GM12872 (cell line): ENCODE measurements around the gene SH3TC1.

Experiments used
- TF ChIP-seq, protein P1 (sequence below): IDR thresholded peaks from 3 replicates; pipeline ENCODE4 v1.5.1; 2011; ENCODE audit warnings: low read depth, mild to moderate bottlenecking, low read length, moderate library complexity; ENCODE audit not compliant: insufficient read depth

SH3TC1 gene

DNA sequence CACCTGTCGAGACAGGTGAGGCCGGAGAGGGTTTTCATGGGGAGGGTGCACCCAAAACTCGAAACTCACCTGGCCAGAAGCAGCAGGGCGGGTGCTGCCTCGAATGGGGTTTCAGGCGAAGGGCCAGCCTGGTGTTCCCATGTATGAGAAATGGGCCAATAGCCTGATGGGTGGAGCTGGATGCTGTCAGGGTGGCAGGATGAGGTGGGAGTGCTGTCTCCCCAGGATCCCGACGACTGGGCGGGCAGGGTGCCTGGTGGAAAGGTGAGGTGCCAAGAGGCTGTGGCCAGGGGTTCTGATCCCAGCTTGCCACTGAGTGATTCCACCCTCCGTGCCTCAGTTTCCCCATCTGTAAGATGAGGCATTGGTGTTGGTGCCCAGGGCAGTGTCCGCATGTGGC is 16.8 kb upstream of the SH3TC1 start:
- TF ChIP-seq, protein P1, sequence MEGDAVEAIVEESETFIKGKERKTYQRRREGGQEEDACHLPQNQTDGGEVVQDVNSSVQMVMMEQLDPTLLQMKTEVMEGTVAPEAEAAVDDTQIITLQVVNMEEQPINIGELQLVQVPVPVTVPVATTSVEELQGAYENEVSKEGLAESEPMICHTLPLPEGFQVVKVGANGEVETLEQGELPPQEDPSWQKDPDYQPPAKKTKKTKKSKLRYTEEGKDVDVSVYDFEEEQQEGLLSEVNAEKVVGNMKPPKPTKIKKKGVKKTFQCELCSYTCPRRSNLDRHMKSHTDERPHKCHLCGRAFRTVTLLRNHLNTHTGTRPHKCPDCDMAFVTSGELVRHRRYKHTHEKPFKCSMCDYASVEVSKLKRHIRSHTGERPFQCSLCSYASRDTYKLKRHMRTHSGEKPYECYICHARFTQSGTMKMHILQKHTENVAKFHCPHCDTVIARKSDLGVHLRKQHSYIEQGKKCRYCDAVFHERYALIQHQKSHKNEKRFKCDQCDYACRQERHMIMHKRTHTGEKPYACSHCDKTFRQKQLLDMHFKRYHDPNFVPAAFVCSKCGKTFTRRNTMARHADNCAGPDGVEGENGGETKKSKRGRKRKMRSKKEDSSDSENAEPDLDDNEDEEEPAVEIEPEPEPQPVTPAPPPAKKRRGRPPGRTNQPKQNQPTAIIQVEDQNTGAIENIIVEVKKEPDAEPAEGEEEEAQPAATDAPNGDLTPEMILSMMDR, result no peak

DNA sequence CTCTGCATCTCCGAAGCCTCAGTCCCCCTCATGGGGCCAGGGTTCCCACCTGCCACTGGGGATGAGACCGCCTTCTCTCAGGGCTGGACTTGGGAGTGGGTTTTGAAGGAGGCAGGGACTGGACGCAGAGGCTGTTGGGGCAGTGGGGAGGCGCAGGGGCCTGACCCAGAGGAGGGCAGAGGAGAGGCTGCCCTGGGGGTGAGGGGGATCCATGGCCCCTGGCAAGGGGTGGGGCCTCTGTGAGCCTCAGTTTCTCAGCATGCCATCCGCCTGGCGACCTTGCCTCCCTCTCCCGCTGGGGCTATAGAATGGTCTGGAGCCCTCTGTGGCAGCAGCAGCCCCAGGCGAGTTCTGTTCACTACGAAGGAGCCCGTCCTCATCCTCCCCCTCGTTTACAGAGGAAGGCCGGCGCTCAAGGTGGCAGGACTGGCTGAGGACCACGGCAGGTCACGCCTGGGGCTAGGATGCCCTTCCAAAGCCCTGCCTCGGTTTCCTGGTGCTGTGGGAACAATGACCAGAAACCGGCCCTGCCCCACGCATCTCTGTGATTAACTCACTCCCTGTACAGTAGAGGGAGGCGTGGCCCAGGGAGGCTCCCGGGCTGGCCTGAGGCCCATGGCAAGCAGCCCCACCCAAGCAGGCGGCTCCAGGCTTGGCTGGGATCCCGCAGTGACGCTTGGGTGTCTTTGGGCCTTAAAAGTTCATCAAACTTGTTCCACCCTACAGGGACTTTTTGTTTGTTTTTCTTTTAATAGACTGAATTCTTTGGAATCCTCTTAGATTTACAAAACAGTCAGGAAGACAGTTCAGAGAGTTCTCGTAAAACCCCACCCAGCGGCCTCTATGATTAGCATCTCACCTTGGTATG is 16.0 kb upstream of the SH3TC1 start:
- TF ChIP-seq, protein P1, result no peak

DNA sequence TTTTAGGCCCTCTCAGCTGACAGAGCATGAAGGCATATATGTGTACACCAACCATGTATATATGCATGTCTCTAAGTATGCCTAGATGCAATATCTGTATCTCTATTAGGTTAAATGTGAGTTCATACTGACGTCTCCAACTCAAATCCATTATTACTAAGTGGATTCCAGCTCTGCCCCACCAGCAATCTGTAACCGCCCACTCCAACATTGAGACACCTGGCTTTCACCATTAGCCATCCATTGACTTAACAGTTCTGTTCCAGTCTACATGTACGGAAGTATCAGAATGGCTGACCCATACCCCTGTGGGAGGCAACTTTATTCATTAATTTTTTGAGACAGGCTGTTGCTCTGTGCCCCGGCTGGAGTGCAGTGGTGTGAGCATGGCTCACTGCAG is 15.0 kb upstream of the SH3TC1 start:
- TF ChIP-seq, protein P1, result no peak

DNA sequence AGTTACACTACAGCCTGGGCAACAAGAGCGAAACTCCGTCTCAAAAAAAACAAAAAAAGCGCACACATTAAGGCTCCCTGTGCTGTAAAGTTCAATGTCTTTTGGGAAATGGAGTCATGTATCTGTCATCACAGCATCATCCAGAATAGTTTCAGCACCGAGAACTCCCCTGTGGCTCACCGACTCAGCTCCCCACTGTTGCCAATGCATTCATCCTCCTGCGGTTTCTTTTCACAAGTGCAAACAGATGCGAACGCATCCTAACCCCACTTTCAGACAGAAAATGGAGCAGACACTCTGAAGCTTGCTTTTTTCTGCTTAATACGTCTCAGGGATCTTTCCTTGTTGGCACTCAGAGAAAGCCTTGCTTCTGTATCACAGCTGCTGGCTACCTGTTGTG is 13.8 kb upstream of the SH3TC1 start:
- TF ChIP-seq, protein P1, result no peak

DNA sequence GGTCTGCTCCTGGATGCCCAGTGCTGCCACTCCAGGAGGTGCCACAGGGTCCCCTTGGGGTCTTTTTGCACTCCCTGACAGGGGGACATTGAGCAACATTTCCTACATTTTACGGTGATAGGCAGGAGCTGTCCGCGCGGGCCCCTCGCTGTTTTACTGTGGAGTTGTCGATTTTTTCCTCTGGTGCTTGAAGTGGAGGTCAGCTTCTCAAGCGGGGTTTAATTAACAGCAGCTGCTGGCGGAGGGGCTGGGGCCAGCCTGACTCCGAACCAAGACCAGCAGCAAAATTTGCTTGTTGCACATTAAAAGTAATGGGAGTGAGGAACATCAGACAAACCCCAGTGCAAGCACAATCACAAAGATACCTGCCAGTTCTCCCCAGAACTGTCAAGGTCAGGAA is 13.2 kb upstream of the SH3TC1 start:
- TF ChIP-seq, protein P1, result no peak

- TF ChIP-seq, protein P1, result no peak
These were observed 11.0 kb upstream of the SH3TC1 start for GRCh38 chr4:8188085-8188484.

DNA sequence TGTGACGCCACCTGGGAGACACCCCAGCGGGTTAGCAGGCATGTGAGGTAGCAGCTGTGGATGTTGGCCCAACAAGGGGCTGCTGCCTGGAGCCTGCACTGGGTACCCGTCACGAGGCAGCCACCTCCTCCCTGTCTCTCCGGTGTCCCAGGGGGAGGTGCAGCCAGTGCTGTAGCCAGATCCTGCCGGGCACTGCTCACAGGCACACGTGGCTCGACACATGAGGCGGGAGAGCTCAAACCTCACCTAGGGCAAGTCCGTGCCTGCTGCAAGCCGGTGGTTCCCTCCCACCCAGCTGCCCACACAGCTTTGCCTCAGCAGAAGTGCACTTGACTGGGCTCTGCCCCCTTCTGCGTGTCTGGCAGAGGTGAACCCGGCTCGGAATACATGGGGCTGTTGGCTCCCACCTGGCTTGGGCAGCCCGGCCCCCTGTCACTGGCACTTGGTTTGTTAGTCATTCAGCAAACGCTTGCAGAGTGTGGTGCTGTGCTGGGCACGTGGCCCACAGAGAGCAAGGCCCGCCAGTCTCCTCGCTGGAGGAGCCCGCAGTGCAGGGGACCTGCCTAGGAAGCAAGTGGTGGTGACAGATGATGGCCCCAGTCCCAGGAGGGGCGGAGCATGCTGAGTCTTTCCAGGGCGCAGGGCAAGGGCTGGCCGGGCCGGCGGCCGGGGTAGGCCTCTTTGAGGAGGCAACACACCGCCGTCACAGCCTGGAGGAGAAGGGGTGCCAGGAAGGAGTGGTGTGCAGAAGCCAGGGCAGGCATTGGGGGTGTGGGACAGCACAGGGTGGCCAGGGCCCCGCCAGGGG is 10.1 kb upstream of the SH3TC1 start:
- TF ChIP-seq, protein P1, result no peak
